GM21619 (cell line): ENCODE results near the gene SEPTIN12.

Experiments used
- ATAC-seq: cut with Tn5 transposase; IDR thresholded peaks from one replicate; pipeline ENCODE4 v1.9.1; 2021; ENCODE audit not compliant: unreplicated experiment

The SEPTIN12 gene

DNA sequence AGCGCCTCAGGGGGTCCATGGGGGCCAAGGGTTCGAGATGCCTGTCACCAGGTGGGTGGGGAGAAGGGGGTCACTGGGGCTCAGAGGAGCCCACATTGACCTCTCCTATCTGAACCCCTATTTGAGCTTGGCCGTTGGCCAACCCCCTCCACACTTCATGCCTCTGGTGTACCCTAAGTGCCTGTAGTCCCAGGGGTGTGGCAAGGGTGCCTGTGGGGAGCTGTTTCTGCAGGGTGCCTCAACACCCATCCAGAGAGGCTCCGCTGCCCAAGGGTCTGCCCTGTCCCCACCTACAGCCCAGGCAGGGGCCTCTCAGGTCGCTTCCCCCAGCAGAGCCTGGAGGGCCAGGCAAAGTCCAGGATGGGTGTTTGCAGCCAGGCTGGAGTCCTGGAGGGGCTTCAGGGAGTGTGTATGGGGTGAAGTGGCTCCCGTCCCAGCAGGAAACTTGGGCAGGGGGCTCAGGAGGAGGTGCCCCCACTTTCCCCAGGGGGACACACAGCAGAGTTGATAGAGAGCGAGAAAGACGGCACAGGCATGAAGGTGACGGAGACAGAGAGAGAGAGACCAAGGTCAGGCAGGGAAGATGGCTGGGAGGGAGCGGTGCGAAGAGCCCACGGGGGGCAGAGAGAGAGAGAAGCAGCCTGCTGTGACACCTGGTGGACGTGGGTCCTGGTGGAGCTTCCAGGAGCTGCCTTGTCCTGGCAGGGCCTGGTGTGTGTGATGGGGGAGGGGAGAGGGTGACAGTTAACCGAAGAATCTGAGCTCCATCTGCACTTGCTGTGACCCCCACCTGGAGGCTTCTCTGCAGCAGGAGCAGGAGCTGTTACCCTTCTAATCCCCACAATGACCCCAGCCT lies at the start of gene SEPTIN12:
Gene SEPTIN12, minus strand, starts transcription at position 719 of the 856 bp plus-strand sequence. Its CDS starts 700 bp downstream, at position 19.
- no peak for ATAC-seq

DNA sequence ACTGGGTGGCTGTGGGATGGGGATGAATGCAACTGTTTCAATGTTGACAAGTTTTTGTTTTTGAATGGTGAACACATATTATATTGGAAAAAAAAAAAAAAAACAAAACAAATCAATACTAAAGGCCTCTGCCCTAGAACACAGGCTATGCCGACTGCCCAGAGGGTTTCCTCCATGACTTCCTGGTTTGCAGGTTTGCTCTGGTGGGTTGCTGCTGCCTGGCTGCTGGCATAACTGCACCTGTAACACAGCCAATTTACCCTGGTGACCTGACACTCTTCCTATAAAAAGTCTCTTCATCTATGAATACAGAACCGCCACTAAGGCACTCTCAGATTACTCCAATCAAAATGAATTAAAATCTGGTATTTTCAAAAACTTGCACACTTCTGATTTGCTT lies 48.6 kb upstream of the SEPTIN12 start:
- ATAC-seq: no peak

- ATAC-seq: no peak
Observed at GRCh38 chr16:4833584-4833983, 45.4 kb upstream of the SEPTIN12 start.

DNA sequence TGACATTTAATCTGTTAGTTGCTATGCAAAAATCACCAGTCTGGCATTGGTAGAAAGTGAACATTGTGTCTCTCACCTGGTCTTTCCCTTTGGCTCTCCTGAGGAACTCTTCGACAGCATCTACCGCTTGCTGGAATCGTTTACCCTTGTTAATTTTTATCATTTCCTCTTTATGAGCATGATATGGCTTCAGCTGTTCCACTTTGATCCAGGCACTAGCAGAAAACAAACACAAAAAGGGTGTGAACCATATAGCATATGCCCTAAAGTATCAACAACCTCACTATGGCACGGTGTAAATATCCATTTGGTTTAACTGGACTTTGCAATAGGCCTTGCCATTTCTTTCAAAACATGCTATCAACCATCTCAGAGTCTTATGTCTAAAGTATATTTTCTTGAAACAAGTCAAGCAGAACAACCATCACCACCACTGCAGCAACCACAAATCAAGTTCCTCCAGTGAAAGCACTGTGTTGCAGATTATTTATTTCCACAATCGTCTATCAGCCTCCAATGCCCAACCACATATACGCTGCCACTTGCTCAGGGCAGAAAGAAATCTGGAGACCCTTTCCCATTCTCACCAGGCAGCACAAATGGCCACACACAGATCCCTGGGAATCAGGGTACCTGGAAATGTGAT lies 44.7 kb upstream of the SEPTIN12 start:
- no peak for ATAC-seq

- ATAC-seq: no peak
Observed at GRCh38 chr16:4831616-4832015, 43.5 kb upstream of the SEPTIN12 start.

- no peak for ATAC-seq
Observed at GRCh38 chr16:4830408-4830807, 42.3 kb upstream of the SEPTIN12 start.

DNA sequence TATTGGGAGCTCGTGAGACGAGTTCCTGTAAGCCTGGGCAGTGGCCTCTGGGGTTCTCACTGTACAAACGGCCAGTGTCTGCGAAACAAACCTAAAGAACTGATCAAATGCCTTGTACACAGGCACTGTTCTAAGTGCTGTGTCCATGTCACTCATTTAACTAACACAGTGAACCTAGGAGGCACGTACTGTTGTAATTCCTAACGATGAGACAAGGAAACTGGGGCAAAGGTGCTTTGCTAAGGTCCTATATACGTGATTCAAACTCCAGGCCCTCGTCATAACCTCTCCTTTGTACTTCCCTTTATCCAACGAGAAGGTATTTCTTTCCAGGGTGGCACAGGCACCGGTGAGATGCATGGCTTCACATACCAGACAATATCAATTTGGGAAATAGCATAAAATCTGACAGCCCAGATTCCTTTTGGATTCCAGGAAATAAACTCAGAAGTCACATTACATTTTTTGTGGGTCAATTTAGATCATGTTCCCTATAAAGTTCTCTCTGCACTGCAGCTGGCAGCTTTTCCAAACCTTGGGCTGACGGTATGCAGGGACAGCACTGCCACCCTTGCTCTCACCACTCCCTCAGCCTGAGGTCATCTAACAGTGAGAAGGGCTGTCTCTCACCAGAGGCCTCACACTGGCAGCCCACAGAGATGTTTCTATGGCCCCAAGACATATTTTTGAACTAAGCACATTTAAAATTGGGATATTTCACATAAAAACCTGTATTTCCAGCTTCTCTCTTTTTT lies 40.6 kb upstream of the SEPTIN12 start:
- ATAC-seq: no peak

GRCh38 chr16:4826980-4827379 lies 38.8 kb upstream of the SEPTIN12 start:
- no peak for ATAC-seq

DNA sequence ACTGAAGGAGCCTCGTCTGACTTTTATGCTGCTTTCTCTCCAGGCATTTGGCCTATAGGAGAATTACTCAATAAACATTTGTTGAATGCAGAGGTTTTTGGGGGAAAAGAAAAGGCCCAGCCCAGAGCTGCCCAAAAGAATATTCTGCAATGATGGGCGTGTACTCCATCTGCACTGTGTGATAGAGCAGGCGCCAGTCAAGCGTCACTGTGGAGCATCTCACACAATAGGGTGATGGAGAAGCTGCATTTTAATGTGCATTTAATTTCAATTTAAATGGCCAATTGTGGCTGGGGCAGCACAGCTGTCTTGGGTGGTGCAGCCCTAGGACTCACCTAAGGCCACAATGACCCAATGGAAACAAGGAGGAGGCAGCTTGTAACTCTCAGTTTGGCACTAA lies 38.4 kb upstream of the SEPTIN12 start:
- ATAC-seq: no peak

- ATAC-seq: no peak
Observed at GRCh38 chr16:4825196-4825595, 37.1 kb upstream of the SEPTIN12 start.

DNA sequence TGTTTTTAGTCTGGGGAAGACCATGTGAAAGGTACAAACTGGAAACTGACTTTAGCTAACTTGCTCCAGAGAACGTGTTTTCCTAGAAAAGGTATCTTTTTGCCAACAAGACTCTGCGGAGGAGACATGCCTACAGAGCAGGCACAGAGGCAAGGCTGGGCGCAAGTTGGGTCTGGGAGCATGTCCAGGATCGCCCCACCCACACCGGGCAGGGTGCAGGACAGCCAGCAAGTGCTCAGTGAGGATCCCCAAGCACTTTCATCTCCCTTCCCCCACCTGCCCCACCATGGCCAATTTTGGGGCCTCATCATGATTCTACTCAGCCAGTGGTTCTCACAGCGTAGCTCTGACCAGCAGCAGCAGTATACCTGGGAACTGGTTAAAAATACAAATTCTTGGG lies 32.5 kb upstream of the SEPTIN12 start:
- ATAC-seq: no peak

DNA sequence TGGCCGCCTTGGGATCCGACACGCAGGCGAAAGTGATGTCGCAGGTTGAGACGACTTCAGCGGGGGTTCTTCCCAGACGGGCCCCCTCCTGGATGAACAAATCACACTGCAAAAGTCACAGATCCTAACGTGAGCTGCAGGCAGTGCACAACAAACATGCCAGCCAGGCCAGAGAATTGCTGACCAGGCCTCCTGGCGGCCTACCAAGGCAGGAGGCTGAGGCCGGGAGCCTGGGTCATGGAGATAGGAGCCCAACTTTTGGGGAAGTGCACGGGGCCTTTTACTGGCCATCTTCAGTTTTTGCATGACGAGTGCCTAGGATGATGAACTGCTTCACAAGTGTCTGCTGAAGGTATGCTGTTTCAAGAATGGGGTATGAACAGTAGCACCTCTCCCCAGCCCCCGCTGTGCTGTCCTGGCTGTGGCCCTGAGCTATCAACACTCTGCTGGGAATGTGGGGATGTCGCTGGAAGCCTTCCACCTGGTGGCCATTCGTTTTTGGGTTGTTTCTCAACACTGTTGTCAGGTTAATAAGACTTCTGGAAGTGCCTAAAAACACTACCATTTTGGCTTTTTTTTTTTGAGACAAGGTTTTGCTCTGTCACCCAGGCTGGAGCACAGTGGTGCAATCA lies 26.5 kb upstream of the SEPTIN12 start:
- no peak for ATAC-seq

DNA sequence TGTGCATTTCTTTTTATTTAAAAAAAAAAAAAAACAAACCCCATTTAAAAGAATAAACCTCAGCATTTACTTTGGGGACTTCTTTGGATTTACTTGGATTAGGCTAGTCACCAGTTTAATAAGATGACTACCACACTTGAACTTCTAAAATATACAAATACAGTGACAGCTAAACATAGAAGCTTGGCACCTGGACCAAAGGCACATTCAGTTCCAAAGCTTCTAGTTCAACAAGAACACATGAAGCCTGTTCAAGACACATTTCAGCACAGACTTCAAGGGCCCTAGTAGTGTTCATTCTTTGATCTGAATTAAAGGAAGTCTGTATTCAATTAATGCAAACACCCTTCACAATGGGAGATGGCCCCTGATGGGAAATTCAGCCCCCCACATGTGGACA lies 25.9 kb upstream of the SEPTIN12 start:
- ATAC-seq: no peak

DNA sequence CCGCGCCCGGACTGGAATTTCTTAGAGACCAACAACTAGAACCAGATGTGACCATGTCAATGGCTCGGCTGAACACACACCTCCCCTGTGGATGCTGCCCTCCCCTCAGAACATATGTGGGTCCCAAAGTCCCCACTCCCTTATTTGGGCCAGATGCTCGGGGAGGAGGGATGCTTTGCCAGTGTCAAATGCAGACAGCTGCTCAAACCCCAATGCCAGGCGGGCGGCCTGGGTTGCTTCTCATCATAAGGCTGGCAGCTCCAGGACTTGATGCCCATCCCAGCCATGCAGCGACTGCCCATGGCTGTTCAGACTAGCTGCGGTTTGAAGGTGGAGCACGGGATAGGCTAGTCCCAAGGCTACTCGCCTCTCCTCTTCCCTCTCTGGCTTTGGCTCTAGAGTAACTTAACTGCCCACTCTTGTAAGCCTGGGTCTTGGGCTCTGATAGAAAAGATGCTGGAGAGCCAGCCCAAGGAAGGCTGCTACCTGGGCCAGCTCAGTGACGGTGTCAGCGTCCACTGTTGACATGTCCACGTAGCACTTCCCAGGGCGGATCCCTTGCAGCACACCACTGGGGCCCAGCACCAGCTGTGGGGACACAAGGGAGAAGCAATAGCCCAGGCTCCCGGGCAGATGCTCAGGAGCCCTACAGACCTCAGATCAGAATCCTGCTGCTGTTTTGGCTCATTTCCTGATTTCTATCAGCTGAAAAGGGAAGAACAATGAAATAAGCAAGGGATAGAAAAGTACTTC lies 25.3 kb upstream of the SEPTIN12 start:
- no peak for ATAC-seq

- no peak for ATAC-seq
Observed at GRCh38 chr16:4811773-4812172, 23.6 kb upstream of the SEPTIN12 start.

DNA sequence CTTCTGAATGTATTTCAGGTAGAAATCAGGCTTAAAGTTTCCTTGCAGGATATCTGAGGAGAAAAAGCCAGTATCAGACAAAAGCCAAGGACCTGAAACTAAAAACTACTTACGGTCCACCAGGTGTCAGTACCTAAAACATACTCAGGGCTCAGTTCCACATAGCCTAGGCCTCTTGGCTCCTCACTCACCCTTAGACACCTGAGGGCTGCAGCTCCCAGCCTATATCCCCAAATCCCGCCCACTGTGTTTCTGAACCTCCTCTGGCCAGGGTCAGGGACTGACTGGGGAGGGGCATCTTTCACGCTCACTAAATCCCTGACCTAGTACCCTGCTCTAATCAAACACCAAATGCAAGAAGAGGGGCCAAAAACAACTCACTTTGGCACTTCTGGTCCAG lies 23.1 kb upstream of the SEPTIN12 start:
- ATAC-seq: no peak

DNA sequence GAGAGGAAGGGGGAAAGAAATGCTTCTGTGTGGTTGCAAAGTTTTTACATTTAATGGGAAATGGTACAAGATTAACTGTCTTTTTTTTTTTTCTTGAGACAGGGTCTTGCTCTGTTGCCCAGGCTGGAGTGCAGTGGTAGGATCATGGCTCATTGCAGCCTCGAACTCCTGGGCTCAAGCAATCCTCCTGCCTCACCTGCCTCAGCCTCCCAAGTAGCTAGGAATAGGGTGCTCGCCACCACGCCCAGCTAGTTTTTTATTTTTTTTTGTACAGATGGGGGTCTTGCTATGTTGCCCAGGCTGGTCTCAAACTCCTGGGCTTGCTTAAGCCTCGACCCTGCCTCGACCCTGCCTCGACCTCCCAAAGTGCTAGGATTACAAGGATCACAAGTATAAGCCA lies 18.1 kb upstream of the SEPTIN12 start:
- no peak for ATAC-seq

DNA sequence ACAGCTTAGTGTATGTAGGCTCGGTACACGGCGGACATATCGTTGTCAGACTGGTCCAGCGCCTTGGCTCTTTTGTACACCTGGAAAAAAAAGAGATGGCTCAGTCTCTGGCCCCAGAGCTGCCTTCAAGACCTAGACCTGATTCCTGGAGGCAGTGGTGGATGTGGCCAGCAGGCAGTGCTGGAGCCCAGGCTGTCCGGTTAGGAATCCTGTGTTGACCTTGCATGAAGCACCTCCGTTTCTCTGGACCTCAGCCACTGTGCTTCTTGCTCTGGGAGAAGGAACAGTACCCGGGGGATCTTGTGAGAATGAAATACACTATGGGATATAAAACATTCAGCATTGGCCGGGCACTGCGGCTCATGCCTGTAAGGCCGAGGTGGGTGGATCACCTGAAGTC lies 17.1 kb upstream of the SEPTIN12 start:
- no peak for ATAC-seq

- ATAC-seq: no peak
Observed at GRCh38 chr16:4803898-4804762, 16.0 kb upstream of the SEPTIN12 start.

- ATAC-seq: no peak
Observed at GRCh38 chr16:4803401-4803844, 15.3 kb upstream of the SEPTIN12 start.
